NCI-H2171 (cell line): Measurements from ENCODE around the gene RYR2.
"Not testable (repeated sequence)": the region's sequence is repeated elsewhere in the genome, so short reads cannot be mapped to it uniquely, and the experiment has no call there.

Source experiments
- DNase-seq: peaks from one replicate; lab custom pipeline; 2025; lab: John Stamatoyannopoulos, UW

The RYR2 gene

DNA sequence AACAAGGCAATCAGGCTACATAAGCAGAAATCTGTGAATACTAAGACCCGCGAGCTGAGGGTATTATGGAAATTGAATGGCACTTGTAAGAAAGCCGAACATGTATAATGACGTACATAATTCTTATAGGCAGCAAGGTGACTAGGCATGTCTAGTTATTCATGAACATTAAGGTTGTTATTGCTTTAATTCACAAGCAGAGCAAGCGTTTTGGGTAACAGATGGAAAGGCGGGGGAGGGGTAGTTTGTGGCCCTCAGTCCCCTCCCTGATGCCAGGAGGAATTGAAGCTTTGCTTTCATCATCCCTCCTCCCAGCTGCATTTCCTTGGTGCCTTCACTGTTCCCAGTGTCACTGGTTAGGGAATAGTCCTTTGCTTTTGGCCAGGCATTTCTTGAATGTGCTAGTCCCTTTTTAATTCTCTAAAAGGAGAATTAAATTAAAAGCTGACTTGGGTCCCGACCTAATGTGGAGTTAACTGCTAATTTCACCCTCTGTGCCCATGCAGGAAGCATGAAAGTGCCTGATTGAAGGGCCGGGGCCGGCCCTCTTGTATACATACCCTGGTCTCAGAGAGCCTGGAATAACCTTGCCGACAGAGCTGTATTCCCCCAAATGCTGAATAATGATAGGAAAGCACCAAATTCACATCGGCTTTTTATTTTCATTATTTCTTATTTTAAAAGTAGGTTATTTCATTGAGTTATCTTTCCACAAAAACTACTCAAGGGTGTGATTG lies 42.5 kb downstream of the RYR2 start:
- peak; percentile 72 for DNase-seq

DNA sequence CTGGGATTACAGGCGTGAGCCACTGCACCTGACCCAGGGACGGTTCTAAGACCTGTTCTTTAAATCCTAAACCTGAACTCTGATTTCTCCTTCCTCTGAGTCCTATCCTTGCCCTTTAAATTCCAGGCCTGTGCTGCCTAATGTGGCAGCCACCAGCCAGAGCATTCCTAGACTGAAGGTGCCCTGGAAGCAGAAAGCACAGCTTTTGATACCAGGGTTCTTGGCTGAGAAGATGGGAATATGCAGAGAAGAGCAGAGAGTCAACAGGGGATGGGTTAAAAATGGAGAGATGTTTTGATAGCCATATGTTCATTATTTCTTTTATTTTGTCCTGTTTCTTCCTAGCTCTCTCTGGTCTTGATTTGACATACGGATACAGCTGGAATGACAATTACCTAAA lies 49.7 kb downstream of the RYR2 start:
- DNase-seq = no peak

DNA sequence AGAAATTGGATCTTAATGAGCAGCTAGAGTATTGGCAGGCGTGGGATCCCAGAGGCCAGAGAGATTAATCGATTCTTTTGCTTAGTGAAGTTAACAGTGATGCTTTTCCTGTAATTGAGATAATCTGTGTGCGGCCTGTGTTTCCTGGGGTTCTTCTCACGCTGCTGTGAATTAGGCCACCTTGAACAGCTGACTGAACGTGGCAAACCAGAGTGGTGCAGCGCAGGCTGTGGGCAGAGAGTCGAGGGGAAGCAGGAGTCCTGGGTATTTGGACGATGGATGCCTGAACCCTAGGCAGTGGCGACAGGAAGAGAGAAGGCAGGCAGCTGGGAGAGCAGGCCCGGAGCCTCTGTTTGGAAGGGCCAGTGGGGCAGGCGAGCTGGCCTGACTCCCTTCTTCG lies 51.7 kb downstream of the RYR2 start:
- no peak for DNase-seq

DNA sequence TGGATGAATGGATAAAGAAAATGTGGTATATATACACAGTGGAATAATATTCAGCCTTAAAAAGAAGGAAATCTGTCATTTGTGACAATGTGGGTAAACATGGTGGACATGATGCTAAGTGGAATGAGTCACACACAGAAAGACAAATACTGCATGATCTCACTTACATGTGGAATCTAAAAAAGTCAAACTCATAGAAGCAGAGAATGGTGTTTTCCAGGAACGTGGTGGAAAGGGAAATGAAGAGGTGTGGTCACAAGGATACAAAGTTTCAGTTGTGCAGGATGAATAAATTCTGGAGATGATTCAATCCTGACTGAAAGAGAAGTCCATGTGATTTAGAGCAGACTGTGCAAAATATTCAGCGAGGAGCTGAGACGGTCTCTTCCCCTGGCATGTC lies 56.6 kb downstream of the RYR2 start:
- no peak for DNase-seq

DNA sequence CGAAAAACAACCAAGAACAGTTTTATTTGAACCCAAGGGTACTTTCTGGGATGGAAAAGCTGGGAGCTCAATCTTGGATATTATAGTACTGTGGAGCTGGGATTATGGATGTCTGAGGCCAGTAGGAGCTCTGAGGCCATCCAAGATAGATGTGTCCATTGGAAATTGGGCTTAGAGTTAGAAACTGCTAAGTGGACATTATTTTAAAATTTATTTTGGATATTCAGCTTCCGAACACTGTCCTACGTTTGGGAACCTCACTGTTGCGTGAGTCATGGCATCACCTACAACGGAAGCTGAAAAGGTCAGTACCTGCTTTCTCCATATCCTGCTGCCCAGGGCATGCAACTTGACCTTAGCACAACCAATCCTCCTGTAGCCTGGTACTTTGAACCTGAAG lies 61.0 kb downstream of the RYR2 start:
- DNase-seq = no peak

DNA sequence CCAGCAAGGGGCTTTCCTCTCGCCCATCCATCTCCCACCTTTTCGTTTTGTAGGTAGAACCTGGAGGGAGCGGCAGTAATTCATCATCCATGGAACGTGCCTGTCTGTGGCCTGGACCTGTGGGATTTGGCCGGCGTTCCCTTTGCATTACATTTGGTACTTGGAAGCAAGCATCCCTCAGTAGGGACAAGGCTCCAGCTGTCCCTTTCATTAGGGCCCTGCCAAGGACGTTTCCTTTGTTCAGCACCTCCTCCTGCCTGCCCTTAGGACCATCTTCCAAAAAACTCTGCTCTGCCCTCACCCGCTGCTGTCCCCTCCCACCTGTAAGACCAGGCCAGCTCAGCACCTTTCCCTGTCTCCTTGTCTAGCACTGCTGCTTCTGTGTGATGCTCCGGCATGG lies 62.1 kb downstream of the RYR2 start:
- no peak for DNase-seq

DNA sequence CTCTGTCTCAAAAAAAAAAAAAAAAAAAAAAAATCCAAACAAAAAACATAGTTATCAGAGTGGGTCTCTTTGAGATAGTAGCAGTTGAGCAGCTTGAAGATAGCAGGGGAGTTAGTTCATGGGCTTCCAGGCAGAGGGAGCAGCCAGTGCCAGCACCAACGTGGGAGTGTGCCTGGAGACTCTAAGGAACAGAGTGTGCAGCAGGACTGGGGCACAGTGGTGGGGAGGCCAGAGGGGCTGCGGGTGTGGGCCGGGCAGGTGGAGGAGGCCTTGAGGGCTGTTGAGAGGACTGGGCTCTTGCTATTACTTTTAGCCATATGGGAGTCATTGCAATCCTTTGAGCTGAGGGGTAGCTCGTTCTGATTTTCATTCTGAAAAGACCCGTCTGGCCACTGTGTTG lies 63.8 kb downstream of the RYR2 start:
- DNase-seq = no peak

DNA sequence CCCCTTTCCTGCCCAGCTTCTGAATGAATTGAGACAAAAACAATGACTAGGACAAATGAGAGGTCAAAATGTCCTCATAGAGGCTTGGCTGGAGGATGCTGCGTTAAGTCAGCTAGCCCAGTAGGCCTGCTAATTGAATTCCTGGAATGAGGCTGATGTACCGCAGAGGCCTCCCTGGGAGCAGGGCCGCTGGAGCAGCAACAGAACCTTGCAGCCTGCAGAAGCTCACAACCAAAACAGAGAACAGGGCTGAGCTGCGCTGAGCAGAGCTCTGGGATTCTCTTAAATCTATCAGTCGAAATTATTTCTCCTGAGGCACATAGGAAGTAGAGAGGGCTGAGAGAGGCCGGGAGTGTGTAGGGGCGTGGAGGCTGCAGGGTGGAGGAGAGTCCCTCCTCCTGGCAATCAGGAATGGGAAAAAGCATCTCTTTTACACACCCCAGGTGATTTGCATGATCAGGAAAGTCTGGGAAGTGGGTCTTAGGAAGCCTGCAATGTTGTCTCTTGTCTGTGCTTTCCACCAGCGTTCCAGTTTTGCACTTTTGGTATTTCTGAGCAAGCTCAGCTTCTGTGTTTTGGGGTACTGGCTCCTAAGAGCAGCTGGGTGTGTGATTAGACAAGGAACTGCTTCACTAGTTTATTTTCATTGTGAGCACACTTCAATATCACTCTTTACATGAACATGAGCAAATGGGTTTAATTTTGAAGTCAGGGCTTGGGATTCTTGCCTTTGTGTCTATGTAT lies 66.5 kb downstream of the RYR2 start:
- DNase-seq = no peak

DNA sequence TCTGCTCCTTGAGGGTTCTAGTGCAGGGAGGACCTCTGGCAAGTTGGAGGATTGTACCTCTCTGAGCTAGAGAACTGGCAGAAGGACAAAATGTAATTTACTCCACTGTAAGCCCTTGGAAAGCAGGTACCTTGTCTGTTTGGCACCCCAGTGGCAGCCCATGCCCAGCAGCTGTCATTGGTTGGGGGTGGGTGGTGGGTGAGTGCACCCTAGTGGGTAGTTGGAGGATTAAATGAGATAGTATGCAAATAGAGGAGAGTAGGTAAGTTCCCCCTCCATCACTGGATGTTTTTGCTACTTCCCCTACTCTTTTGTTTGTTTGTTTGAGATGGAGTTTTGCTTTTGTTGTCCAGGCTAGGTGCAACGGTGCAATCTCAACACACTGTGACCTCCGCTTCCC lies 69.8 kb downstream of the RYR2 start:
- DNase-seq = no peak

DNA sequence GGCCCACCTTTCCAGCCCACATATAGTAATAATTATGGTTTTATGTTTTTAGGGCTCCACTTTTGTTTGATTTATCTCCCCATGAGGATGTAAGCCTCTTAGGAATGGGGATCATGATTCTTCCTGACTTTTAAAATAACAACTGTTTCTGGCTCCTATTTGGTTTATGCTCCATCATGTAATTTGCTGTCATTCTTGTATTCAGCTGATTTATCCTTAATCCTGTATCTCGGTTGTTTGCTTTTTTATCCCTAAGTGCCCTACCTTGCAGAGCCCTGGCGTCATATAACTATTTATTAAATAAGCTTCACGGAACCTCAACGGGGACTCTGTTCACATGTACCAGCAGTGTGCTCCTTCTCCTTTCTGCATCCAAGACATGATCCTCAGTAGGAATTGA lies 70.7 kb downstream of the RYR2 start:
- DNase-seq = no peak

DNA sequence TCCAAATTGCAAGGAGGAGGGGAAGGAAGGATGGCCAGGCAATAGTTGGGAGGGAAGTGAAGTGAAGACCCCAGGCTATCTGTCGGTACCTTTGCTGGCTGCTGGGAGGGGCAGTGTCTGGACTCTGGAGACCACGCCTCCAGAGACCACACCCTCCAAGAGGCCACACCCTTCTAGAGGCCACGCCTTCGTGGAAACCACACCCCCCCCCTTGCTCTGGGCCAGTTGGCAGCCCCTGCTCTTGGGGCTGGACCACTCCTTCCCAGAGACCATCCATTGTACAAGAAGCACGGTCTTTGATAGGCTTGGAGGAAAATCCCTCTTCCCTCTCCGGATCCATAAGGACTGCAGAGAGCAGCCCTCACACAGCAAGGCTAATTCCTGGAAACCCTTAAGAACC lies 73.1 kb downstream of the RYR2 start:
- DNase-seq = no peak

DNA sequence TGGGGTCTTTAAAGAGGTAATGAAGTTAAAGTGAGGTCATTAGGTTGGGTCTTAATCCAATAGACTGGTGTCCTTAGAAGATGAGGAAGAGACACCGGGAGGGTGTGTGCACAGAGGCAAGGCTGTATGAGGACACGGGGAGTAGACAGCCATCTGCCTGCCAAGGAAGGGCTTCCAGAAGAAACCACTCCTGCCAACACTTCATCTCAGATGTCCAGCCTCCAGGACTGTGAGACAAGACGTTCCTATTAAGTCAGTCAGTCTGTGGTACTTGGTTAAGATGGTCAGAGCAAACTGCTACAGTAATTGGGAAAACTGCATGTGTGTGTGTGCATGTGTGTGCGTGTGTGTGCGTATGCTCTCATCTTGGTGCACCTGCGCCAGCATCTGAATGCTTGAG lies 77.1 kb downstream of the RYR2 start:
- DNase-seq = no peak

DNA sequence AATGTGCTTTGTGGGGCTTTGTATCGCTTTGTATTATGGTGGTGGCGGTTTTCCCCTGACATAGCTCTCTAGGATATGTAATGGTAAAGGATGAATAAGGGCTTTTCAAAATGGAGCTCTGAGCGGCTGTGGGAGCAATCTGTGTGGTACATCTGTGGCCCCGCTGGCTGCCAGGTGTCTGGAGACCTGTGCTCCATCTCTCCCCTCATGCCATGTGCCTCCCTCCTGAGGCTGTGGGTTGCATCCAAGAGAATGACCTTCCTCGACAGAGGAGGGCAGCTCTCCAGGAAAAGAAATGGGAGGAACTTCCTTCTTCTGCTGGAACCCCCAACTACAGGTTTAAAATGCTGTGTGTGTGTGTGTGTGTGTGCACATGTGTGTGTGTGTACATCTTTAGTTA lies 78.7 kb downstream of the RYR2 start:
- no peak for DNase-seq

DNA sequence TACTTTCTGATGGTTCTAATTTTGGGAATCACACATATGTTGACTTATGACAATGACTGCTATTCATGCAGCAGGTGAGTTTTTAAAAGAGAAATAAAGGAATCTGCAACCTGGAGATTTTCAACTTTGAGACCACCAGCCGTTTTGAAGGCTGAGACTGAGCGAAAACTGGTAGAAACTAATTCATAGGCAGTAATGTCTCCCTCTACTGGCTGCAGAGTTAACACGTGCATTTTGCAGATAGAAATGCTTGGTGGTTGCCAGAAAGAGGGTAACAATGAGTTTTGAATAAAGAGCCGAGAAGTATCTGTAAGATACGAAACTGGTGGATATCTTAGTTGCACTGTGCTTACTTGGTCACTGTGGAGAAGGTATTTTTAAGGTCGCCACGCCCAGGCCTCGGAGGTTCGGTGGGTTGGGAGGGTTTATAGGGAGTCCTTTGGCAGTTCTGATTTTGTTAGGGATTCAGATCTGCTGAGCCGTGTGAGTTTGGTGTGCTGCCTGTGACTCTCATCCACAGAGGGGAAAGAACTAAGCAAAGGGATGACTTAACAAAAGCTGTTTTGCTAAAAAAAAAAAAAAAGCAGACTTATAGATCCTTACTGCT lies 83.0 kb downstream of the RYR2 start:
- no peak for DNase-seq

DNA sequence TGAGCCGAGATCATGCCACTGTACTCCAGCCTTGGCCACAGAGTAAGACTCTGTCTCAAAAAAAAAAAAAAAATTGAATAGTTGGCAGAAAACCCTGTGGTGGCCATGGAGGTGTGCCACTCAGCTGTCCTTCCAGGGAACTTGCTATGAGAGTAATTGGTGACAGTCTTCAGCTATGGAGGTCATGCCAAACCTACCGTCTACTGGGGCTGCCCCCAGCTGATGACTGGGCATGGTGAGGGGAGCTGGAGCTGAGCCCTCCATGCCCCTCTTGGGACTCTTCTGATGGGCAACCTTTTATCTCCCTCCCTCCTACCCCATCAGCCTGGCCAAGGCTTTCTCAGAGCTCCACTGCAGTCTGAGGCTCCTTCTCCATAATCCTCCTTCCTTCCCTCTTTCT lies 84.2 kb downstream of the RYR2 start:
- DNase-seq = no peak

DNA sequence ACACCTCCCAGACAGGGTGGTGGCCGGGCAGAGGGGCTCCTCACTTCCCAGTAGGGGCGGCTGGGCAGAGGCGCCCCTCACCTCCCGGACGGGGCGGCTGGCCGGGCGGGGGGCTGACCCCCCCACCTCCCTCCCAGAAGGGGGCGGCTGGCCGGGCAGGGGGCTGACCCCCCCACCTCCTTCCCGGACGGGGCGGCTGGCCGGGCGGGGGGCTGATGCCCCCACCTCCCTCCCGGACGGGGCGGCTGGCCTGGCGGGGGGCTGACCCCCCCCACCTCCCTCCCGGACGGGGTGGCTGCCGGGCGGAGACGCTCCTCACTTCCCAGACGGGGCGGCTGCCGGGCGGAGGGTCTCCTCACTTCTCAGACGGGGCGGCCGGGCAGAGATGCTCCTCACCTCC lies 85.3 kb downstream of the RYR2 start:
- DNase-seq = not testable (repeated sequence)

DNA sequence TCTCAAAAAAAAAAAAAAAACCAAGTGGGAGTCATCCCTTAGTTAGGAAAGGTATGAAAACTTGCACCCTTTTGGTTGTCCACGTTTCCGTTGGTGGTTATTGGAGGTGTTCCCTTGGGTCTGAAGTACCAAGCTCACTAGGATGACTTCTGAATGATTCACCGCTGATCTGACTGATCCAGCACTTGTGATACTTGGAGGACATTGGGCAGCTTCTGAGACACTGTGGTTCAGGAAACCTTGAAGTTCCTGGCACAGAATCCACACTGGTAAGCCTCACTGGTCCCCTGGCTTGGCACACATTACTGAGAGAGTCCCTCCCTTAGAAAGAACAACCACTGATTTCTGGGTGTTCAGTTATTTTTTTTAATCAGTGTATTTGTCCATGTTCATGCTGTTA lies 91.9 kb downstream of the RYR2 start:
- DNase-seq = no peak

DNA sequence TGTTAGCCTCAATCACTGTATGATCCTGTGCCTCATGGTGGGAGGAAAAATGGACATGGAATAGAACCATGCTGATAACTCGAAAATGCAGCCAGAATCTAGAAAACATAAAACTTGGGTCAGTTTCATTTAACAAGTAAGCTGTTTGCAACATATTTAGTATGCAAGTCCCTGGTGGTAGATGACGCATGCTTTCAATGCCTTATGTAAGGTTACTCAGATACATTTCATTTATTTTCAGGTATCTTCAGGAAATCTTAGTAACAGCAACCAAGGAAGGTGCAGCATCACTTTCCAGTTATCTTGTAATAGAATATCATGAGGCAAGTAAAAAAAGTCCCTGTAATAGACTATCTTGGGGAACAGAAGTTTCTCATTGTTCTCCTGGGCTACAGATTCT lies 92.9 kb downstream of the RYR2 start:
- no peak for DNase-seq

DNA sequence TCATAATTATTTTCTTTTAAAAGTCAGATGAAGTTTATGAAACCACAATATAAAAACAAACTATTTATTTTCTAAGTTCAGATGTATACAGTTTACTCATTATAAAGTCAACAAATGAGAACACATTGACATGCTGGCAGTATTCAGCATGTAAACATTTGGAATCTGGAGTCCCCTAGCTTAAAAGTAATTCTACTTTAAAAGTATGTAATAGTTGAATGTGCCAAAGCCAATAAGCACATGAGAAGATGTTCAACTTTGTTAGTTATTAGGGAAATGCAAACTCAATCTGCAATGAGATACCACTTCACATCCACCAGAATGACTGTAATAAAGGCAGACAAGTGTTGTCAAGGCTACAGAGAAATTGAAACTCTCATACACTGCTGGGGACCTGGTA lies 96.6 kb downstream of the RYR2 start:
- no peak for DNase-seq

DNA sequence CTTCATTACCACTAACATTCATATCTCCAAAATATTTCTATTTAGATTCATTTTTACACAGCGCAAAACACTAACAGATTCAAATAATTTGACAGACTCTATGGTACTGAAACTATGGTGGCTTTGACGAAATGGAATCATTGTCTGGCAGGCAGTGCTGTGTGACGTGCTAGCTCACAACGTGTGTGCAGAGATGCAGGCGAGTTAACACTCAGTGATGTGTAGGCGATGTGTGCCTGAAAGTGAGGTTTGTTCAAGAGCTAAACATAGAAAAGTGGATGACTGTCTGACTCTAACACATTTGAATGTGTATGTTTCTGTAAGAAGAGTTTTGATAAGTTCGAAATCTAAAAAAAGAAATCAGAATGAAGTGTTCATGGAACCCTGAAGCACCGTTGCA lies 97.7 kb downstream of the RYR2 start:
- no peak for DNase-seq

DNA sequence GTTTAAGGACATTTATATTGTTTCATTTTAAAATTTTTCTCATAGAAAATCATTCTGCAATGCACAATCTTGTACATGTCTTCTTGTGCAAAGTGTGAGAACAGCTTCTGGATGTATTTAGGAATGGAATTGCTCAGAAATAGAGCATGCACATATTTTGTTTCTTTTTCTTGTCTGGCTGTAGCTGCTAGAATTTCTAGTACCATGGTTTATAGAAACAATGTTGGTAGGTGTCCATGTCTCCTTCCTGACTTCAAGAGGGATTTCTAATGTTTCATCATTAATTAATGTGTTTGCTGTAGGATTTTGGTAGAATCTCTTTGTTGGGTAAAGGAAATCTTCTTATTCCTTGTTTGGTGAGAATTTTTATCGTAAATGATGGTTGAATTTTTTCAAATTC lies 99.0 kb downstream of the RYR2 start:
- no peak for DNase-seq

DNA sequence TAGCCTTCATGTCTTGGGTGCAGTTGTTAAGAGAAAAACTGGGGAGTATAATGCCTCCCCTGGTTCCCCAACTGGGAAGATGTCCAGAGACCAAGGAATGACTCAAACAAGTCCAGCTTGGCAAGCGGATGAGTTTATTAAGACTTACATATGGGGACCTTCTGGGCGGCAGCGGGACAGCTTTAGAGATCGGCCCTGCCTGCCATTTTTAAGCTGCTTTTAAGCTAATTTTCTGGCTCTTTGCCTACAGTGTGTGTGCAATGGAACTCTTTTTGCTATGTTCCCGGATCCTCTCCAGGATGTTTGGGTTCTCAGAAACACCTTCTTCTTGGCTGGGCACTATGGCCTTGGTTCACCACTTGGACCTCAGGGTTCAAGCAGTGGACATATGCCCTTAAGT lies 99.5 kb downstream of the RYR2 start:
- DNase-seq = no peak

DNA sequence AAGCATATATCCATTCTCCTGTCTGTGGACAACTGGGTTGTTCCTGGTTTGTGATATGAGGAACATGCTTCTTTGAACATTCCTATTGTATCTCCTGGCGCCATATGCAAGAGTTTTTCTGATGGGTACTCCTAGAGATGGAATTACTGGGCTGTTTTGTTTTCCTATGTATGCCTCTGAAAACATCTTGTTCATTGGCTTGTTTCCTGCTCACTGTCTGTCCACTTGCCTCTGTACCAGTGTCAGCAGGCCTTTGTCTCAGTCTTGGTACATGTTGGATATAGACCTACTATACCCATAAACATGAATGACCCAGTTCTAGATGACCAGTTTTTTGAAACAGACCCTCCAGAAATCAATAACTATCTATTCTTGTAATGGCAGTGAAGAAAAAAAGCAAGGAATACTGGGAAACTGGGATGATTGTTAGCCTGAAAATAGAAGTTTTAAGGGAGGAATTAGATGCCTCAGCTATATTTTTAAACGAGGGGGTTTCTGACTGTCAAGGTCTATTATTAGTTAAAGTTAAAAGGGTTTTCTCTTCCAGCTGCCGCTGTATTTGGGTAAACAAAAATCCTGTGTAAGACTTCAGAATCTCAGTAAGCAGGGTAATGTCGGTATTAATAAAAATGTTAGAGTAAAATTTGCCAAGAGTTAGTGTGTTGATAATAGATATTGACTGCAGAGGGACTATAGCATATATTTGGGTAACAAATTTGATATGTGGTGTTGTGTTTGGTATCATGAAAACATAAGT lies 103.6 kb downstream of the RYR2 start:
- no peak for DNase-seq
